HG03460 (cell line): ENCODE measurements around the gene CHRNA4.
"Not testable (repeated sequence)": the region's sequence is repeated elsewhere in the genome, so short reads cannot be mapped to it uniquely, and the experiment has no call there.

Experiments
- ATAC-seq: cut with Tn5 transposase; IDR thresholded peaks from one replicate; pipeline ENCODE4 v1.9.1; 2021; ENCODE audit not compliant: unreplicated experiment

The CHRNA4 gene

GRCh38 chr20:63336232-63336752 lies 24.9 kb downstream of the CHRNA4 start:
- no peak for ATAC-seq

GRCh38 chr20:63335711-63336110 lies 25.4 kb downstream of the CHRNA4 start:
- no peak for ATAC-seq

GRCh38 chr20:63335060-63335459 lies 26.1 kb downstream of the CHRNA4 start:
- ATAC-seq, result not testable (repeated sequence)

- ATAC-seq, result no peak
These were observed 26.8 kb downstream of the CHRNA4 start for GRCh38 chr20:63334356-63334755.

GRCh38 chr20:63333241-63333836 lies 27.8 kb downstream of the CHRNA4 start:
- no peak for ATAC-seq

GRCh38 chr20:63332488-63333240 lies 28.5 kb downstream of the CHRNA4 start:
- no peak for ATAC-seq

GRCh38 chr20:63331741-63332400 lies 29.3 kb downstream of the CHRNA4 start:
- no peak for ATAC-seq

- ATAC-seq, result no peak
These were observed 30.2 kb downstream of the CHRNA4 start for GRCh38 chr20:63330940-63331339.

GRCh38 chr20:63330084-63330760 lies 30.9 kb downstream of the CHRNA4 start:
- ATAC-seq, result no peak

GRCh38 chr20:63329331-63330083 lies 31.6 kb downstream of the CHRNA4 start:
- ATAC-seq, result no peak

- no peak for ATAC-seq
These were observed 32.4 kb downstream of the CHRNA4 start for GRCh38 chr20:63328718-63329275.

- no peak for ATAC-seq
These were observed 33.0 kb downstream of the CHRNA4 start for GRCh38 chr20:63328026-63328700.

- no peak for ATAC-seq
These were observed 33.9 kb downstream of the CHRNA4 start for GRCh38 chr20:63327231-63327745.

- ATAC-seq, result no peak
These were observed 34.6 kb downstream of the CHRNA4 start for GRCh38 chr20:63326314-63327230.

- no peak for ATAC-seq
These were observed 35.4 kb downstream of the CHRNA4 start for GRCh38 chr20:63325554-63326313.

- ATAC-seq, result no peak
These were observed 36.1 kb downstream of the CHRNA4 start for GRCh38 chr20:63325021-63325471.

GRCh38 chr20:63323357-63323981 lies 37.7 kb downstream of the CHRNA4 start:
- ATAC-seq, result no peak
